Activated T-helper 2 cell treated with anti-CD3 and anti-CD28 coated beads, Interferon-gamma antibody, Interleukin-2, Interleukin-4, amounts not matched to agents 10 μg/mL and 5 μg/mL and 100 μg/mL, durations not matched to agents 14 hours and 24 hours and 36 hours (primary cell): ENCODE data around the gene ELAVL1. TPM values are rescaled to one million over a fixed set of nuclear protein-coding genes. Genes with fewer than 3 reads are reported as not detected.

ENCODE experiments used
- DNase-seq: peaks from one replicate; pipeline ENCODE4 v3.0.0; 2021; ENCODE audit warnings: low spot score
- H3K27ac Mint-ChIP-seq: one replicate; pipeline ENCODE4 v1.8.0; 2021; ENCODE audit warnings: mixed read lengths
- H3K27me3 Mint-ChIP-seq: one replicate; pipeline ENCODE4 v1.8.0; 2021; ENCODE audit warnings: low read depth, mixed read lengths
- H3K36me3 Mint-ChIP-seq: one replicate; pipeline ENCODE4 v1.8.0; 2021; ENCODE audit warnings: low read depth, mixed read lengths
- H3K4me1 Mint-ChIP-seq: one replicate; pipeline ENCODE4 v1.8.0; 2021; ENCODE audit warnings: low read depth, mixed read lengths
- H3K4me3 Mint-ChIP-seq: one replicate; pipeline ENCODE4 v1.8.0; 2021; ENCODE audit warnings: low read depth, mild to moderate bottlenecking, moderate library complexity, mixed read lengths
- H3K9me3 Mint-ChIP-seq: one replicate; pipeline ENCODE4 v1.8.0; 2021; ENCODE audit warnings: mixed read lengths
- intact Hi-C: fragments of 100-400 bp; cut with micrococcal nuclease; formaldehyde crosslinking; loops from one replicate; pipeline ENCODE4 v1.15.1; 2023
- total RNA-seq: library from RNA; stranded (reverse); gene quantifications from 2 replicates; pipeline ENCODE4 v1.2.3, GENCODE V29; 2022

ELAVL1 gene
- total RNA-seq, 1 donor from 2014 or later, result 184 TPM

DNA sequence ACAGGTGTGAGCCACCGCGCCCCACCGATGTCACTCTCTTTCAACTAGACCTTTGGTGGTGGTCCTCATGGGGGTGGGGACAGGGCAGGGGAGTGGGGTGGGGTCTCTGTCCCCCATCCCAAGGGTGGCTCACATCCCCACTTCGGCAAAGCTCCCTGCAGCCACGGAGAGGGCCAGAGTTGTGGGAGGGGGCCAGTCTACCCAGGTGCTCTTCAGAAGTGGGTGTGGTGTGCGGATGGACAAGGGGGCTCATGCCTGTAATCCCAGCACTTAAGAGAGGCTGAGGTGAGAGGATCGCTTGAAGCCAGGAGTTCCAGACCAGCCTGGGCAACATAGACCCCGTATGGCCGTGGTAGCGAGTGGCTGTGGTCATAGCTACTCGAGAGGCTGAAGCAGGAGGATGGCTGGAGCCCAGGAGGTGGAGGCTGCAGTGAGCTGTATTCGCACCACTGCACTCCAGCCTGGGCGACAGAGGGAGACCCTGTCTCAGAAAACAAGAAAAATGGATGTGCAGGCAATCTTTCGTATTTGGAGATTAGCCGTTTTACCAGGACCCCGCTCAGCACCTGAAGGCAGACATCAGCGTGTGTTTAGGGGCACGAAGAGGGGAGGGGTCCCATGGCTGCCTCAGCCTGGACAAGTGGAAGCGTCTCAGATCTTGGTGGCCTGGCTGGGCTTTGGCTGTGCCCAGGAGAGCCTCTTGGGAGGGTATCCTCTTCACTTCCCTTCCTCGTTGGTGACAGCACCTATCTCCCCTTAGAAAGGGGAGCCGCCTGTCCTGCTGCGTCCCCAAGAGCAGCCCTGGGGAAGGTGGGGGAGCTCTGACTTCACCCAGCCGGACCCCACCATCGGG lies 90.0 kb downstream of the ELAVL1 start:
- intact Hi-C loops, result no loop called here
- H3K36me3 Mint-ChIP-seq, result peaks cover 23% of the 10 kb centered on the region
- peak overlapping the region; percentile 64 for H3K4me3 Mint-ChIP-seq
- H3K27me3 Mint-ChIP-seq, result peaks cover 26% of the 10 kb centered on the region
- peaks cover 12% of the 10 kb centered on the region for H3K4me1 Mint-ChIP-seq
- no peaks in the 10 kb centered on the region for H3K9me3 Mint-ChIP-seq
- no peak overlapping the region for H3K27ac Mint-ChIP-seq
- no peak for DNase-seq

DNA sequence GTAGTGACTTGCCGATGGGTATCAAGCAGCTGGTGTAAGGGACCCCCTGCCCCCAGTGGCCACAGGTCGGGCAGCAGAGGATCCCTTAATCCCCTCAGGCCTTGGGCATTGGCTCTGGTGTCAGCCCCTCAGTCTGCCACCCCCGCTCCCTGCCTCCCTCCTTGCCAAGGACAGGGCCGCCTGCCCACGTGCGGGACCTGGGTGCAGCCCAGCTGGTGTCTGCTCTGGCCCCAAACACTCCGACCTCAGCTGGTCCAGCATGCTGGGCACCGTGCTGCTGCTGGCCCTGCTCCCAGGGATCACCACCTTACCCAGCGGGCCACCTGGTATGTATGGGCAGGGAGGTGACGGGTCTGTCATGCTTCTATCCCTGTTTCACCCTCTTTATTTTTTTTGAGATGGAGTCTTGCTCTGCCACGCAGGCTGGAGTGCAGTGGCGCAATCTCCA lies 90.8 kb downstream of the ELAVL1 start, which contains the start of gene TGFBR3L:
Gene TGFBR3L (plus strand): TSS at position 233 of the 448 bp plus-strand sequence.
- peaks cover 24% of the 10 kb centered on the region for H3K27me3 Mint-ChIP-seq
- H3K9me3 Mint-ChIP-seq, result no peaks in the 10 kb centered on the region
- H3K27ac Mint-ChIP-seq, result no peak within 1 kb of the TSS
- H3K4me3 Mint-ChIP-seq, result peak within 1 kb of the TSS; percentile 64
- H3K36me3 Mint-ChIP-seq, result peaks cover 23% of the 10 kb centered on the region
- intact Hi-C loops, result no loop called here
- no peak for DNase-seq
- H3K4me1 Mint-ChIP-seq, result peaks cover 7% of the 10 kb centered on the region

DNA sequence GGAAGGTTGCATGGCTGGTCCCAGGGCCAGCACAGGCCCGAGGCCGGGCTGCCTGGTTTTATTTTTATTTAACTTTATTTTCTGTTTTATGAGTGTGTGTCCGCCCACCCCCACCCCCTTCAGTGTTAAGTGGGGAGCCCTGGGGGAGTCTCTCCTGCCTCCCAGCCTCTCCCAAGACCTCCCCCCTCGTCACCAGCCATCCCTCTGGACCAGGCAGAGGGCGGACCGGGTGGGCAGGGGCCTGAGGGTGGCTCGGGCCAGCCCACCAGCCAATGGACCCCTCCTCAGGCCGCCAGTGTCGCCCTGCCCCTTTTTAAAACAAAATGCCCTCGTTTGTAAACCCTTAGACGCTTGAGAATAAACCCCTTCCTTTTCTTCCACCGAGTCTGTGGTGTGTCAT lies 91.3 kb downstream of the ELAVL1 start:
- peaks cover 22% of the 10 kb centered on the region for H3K27me3 Mint-ChIP-seq
- H3K4me1 Mint-ChIP-seq, result peaks cover 6% of the 10 kb centered on the region
- intact Hi-C loops, result no loop called here
- H3K36me3 Mint-ChIP-seq, result peaks cover 23% of the 10 kb centered on the region
- no peak overlapping the region for H3K27ac Mint-ChIP-seq
- H3K9me3 Mint-ChIP-seq, result no peaks in the 10 kb centered on the region
- no peak for DNase-seq
- no peak overlapping the region for H3K4me3 Mint-ChIP-seq

DNA sequence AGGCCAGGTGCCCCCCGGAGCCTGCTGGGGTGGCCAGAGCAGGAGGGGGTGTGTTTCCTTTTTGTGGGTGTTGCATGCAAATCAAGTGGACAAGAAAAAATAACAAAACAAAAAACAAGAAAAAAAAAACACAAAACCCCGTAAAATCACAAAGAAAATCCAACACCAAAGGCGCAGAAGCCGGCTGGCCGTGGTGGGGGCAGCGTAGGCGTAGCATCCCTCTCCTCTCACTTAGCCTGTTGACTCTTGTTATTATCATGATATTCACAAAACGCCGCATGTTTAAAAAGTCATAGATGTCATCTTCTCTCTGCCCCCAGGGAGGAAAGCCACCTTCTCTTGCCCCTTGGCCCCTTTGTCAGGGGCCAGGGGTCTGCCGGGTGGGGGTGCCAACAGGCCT lies 91.8 kb downstream of the ELAVL1 start:
- DNase-seq, result no peak
- H3K27ac Mint-ChIP-seq, result no peak overlapping the region
- H3K4me1 Mint-ChIP-seq, result peaks cover 6% of the 10 kb centered on the region
- no peaks in the 10 kb centered on the region for H3K9me3 Mint-ChIP-seq
- peaks cover 22% of the 10 kb centered on the region for H3K27me3 Mint-ChIP-seq
- H3K4me3 Mint-ChIP-seq, result no peak overlapping the region
- intact Hi-C loops, result no loop called here
- H3K36me3 Mint-ChIP-seq, result peaks cover 23% of the 10 kb centered on the region

DNA sequence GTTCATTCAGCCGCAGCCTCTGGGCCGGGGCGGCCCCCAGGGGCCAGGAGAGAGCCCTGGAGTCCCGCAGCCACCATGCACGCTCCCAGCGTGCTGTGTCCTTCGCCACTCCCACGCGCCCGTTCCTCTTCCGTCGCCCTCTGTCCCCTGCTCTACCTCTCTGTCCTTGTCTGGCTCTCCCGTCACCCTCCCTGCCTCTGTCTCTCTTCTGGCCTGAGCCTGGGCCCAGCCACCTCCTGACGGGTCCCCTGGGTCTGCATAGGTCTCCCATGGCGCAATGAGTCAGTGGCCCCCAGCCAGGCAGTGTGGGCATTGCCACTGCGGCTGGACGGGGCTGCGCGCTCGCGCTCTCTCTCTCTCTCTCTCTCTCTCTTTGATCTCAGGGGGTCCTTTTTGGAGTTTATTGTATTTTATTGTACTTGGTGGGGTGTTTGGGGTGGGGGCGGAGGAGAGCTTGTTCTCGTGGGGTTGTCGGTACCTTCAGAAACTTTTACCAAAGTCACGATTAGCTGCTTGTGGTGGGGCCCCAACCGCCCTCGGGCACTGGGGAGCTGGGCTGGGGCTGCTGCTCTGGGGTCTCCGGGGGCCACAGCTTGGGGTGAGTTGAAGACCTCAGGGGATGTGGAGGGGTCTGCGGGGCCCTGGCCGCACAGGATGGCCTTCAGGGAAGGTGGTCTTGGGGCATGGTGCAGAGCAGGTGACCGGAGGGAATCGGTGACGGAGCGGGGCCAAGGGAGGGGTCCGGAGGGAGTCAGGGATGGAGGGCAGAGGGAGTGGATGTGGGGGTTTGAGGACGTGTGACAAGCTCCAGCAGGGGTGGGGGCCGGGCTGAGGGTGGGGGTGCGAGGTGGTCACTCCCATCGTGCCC lies 92.5 kb downstream of the ELAVL1 start:
- intact Hi-C loops, result no loop called here
- no peak for DNase-seq
- H3K4me1 Mint-ChIP-seq, result peaks cover 3% of the 10 kb centered on the region
- H3K27me3 Mint-ChIP-seq, result peaks cover 15% of the 10 kb centered on the region
- H3K9me3 Mint-ChIP-seq, result no peaks in the 10 kb centered on the region
- peaks cover 23% of the 10 kb centered on the region for H3K36me3 Mint-ChIP-seq
- no peak overlapping the region for H3K27ac Mint-ChIP-seq
- no peak overlapping the region for H3K4me3 Mint-ChIP-seq

DNA sequence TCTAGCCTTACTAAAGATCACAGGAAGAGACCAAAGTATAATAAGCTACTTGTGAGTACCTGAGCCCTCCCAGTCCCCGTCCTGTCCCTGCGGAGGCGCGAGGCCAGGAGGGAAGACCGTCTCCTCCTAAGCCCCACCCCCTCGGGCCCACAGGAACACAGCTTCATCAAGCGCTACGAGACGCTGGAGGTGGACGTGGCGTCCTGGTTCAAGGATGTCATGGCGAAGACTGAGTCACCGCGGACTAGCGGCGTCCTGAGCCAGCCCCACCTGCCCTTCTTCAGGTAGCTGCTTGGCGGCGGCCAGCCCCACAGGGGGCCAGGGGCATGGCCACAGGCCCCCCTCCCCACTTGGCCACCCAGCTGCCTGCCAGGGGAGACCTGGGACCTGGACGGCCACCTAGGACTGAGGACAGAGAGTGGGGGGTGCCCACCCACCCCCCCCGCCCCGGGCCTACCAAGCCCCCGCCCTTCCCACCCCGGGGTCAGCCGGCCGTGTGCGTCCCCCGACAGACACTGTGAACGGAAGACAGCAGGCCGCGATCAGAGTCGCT lies 93.2 kb downstream of the ELAVL1 start:
- Mint-ChIP-seq H3K36me3 (peaks cover 23% of the 10 kb centered on the region), H3K27ac (no peak overlapping the region), H3K4me1 (peaks cover 2% of the 10 kb centered on the region), H3K27me3 (peaks cover 14% of the 10 kb centered on the region), H3K9me3 (no peaks in the 10 kb centered on the region), H3K4me3 (no peak overlapping the region)
- no peak for DNase-seq
- intact Hi-C loops, result no loop called here

DNA sequence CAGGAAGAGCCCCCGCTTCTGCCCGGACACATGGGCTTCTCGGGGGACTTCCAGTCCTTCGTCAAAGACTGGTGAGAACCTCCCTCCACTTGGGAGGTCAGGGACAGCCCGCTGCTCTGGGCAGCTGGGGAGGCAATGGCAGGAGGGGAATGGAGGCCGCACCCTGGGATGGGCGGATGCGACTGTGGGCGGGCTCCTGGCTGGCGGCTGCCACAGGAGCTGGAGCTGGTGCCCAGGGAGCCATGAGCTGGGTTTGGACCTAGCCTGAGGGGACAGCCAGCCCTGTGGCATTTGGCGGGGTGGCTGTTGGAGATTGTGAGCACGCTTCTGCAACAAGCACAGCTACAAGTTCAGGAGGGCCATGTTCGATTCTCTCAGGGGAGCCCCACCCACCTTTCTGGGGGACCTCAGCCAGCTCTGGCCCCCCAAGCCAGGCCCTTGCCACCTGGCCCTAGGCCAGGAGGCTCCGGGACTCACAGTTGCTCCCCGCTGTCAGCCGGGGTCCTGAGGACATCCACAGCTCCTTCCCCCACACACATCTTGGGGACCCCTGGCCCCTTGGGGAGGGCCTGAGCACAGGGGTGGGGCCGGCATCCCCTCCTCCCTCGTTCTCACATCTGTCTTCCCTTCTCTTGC lies 93.8 kb downstream of the ELAVL1 start:
- Mint-ChIP-seq H3K36me3 (peaks cover 23% of the 10 kb centered on the region), H3K9me3 (no peaks in the 10 kb centered on the region), H3K27ac (no peak overlapping the region), H3K4me1 (peaks cover 2% of the 10 kb centered on the region), H3K27me3 (peaks cover 11% of the 10 kb centered on the region), H3K4me3 (no peak overlapping the region)
- no peak for DNase-seq
- intact Hi-C loops, result no loop called here

DNA sequence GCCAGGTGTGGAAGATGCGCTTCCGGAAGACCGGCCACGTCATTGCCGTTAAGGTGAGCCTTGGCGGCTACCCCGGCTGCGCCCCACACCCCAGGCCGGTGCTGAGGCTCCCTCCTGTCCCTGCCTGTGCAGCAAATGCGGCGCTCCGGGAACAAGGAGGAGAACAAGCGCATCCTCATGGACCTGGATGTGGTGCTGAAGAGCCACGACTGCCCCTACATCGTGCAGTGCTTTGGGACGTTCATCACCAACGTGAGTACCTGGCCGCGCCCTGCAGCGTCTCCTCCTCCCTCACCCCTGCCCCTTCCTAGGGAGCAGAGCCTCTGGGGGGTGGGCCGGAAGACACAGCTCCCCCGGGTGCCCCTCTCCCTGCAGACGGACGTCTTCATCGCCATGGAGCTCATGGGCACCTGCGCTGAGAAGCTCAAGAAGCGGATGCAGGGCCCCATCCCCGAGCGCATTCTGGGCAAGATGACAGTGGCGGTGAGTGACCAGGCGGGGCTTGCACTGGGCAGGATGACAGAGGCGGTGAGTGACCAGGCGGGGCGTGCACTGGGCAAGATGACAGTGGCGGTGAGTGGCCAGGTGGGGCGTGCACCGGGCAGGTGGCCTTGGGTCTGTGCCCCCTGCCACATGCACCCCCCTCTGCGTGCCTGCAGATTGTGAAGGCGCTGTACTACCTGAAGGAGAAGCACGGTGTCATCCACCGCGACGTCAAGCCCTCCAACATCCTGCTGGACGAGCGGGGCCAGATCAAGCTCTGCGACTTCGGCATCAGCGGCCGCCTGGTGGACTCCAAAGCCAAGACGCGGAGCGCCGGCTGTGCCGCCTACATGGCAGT lies 94.9 kb downstream of the ELAVL1 start:
- intact Hi-C loops, result no loop called here
- H3K9me3 Mint-ChIP-seq, result no peaks in the 10 kb centered on the region
- DNase-seq, result no peak
- peaks cover 30% of the 10 kb centered on the region for H3K36me3 Mint-ChIP-seq
- H3K4me3 Mint-ChIP-seq, result no peak overlapping the region
- H3K27me3 Mint-ChIP-seq, result peaks cover 6% of the 10 kb centered on the region
- no peak overlapping the region for H3K27ac Mint-ChIP-seq
- peaks cover 2% of the 10 kb centered on the region for H3K4me1 Mint-ChIP-seq

DNA sequence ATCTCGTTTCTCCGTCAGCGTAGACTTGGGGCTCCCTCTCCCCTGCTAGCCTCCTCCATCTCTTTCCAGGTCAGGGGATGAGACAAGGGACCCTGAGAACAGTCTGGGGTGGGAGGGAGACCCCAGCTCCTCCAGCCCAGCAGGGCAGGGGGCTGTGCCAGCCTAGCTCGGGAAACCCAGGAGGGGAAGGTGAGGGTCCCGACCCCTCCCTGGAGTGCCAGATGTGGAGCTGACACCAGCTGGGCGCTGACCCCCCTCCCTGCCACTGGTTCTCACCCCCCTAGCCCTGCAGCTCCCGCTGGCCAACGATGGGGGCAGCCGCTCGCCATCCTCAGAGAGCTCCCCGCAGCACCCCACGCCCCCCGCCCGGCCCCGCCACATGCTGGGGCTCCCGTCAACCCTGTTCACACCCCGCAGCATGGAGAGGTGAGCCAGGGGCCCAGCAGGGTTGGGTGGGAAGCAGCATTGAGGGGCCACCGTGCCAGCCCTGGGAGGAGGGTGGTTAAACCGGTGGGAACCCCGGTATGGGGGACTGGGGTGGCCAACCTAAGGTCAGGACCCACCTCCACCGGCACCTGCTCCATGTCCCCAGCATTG lies 95.9 kb downstream of the ELAVL1 start:
- intact Hi-C loops, result no loop called here
- Mint-ChIP-seq H3K4me1 (peaks cover 9% of the 10 kb centered on the region), H3K36me3 (peaks cover 38% of the 10 kb centered on the region), H3K9me3 (no peaks in the 10 kb centered on the region), H3K4me3 (no peak overlapping the region), H3K27me3 (no peaks in the 10 kb centered on the region), H3K27ac (no peak overlapping the region)
- no peak for DNase-seq

DNA sequence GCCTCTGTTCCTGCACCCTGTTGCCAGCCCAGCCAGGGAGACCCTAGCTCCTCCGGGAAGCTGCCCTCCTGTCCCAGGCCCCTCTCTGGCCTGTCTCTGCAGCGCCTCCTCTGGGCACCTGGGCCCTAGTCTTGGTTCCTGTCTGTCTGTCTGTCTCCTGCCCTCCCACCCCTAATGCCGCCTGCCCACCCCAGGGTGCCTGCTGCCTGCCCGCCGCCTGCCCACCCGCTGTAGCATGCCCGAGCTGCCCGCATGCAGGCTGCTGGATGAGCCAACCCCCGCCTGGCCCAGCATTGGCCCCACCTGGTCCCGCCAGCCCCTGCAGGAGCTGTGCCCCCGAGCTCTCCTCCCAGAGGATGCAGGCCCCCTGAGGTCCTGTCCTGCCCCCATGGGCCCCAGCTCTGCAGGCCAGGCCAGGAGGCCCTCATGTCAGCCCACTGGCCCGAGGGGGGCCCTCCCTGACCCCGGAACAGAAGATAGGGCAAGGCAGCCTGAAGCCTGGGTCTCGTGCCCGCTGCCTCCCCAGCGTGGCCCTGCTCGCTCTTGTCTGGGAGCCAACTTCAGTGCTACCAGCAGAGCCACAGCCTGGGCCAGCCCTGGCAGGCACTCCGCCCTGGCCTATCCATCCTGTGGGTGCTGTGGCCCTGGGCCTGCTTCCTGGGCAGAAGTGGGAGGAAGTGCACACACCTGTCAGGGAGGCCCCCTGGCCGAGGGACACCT lies 96.5 kb downstream of the ELAVL1 start:
- Mint-ChIP-seq H3K27ac (no peak overlapping the region), H3K4me3 (no peak overlapping the region), H3K27me3 (no peaks in the 10 kb centered on the region), H3K36me3 (peaks cover 38% of the 10 kb centered on the region), H3K9me3 (no peaks in the 10 kb centered on the region), H3K4me1 (peaks cover 10% of the 10 kb centered on the region)
- DNase-seq, result no peak
- intact Hi-C loops, result no loop called here
